ENCODE data around the gene SHISAL1.

Gene SHISAL1

GRCh38 chr22:44249376-44250147 lies 63.2 kb downstream of the SHISAL1 start:
- no peak overlapping the region for H3K27ac ChIP-seq
- ChIA-PET POLR2A (ENCODE audit: low non-redundant PET) (no interaction called here), CTCF (no interaction called here)
- no peak for DNase-seq (ENCODE audit: low spot score)
- no peak for TF ChIP-seq CTCF (conservative IDR thresholded peaks at IDR 0.05; ENCODE audit: low read depth)

- ChIA-PET CTCF (no interaction called here), POLR2A (ENCODE audit: low non-redundant PET) (no interaction called here)
- TF ChIP-seq CTCF (conservative IDR thresholded peaks at IDR 0.05; ENCODE audit: low read depth): no peak
- DNase-seq (ENCODE audit: low spot score): no peak
- H3K27ac ChIP-seq: no peak overlapping the region
These were observed 63.8 kb downstream of the SHISAL1 start for GRCh38 chr22:44248926-44249325.

- DNase-seq (ENCODE audit: low spot score): no peak
- H3K27ac ChIP-seq: no peak overlapping the region
- POLR2A ChIA-PET (ENCODE audit: low non-redundant PET): no interaction called here
- no peak for TF ChIP-seq CTCF (conservative IDR thresholded peaks at IDR 0.05; ENCODE audit: low read depth)
- CTCF ChIA-PET: no interaction called here
These were observed 64.5 kb downstream of the SHISAL1 start for GRCh38 chr22:44247923-44248892.

GRCh38 chr22:44247346-44247745 lies 65.4 kb downstream of the SHISAL1 start:
- ChIA-PET POLR2A (ENCODE audit: low non-redundant PET) (no interaction called here), CTCF (no interaction called here)
- DNase-seq (ENCODE audit: low spot score): no peak
- no peak overlapping the region for H3K27ac ChIP-seq
- TF ChIP-seq CTCF (conservative IDR thresholded peaks at IDR 0.05; ENCODE audit: low read depth): no peak

- POLR2A ChIA-PET (ENCODE audit: low non-redundant PET): no interaction called here
- CTCF ChIA-PET: no interaction called here
- DNase-seq (ENCODE audit: low spot score): no peak
These were observed 66.0 kb downstream of the SHISAL1 start for GRCh38 chr22:44246615-44247326.

More at GRCh38 chr22:44246615-44247326, 66.0 kb downstream of the SHISAL1 start:
- H3K27ac ChIP-seq: no peak overlapping the region
- TF ChIP-seq CTCF (conservative IDR thresholded peaks at IDR 0.05; ENCODE audit: low read depth): no peak

Measured in RWPE1 (cell line).